DND-41 (cell line): ENCODE data around the gene SMCO2.

ENCODE experiments used
- ATAC-seq: fragments of 200-7000 bp; cut with Tn5 transposase; 3 replicates; pipeline ENCODE4 v1.9.1; 2021; ENCODE audit warnings: low read depth; ENCODE audit not compliant: insufficient read depth
- DNase-seq: peaks from one replicate; pipeline ENCODE4 v3.0.0-alpha.2; 2020
- H2AFZ ChIP-seq: 2 replicates; pipeline ENCODE4 v1.6.0; 2012; ENCODE audit warnings: low read depth, low read length
- H3K27ac ChIP-seq: 2 replicates; pipeline ENCODE4 v1.5.1; 2012; ENCODE audit warnings: low read length, inconsistent platforms
- H3K27me3 ChIP-seq: fragments of 200-600 bp; sonication (generic); 2 replicates; pipeline ENCODE4 v1.6.0; 2012; ENCODE audit warnings: low read length, mild to moderate bottlenecking, inconsistent platforms; ENCODE audit not compliant: insufficient read depth, poor library complexity
- H3K36me3 ChIP-seq: 2 replicates; pipeline ENCODE4 v1.5.1; 2012; ENCODE audit warnings: low read length, inconsistent platforms; ENCODE audit not compliant: insufficient read depth
- H3K4me1 ChIP-seq: 2 replicates; pipeline ENCODE4 v1.5.1; 2012; ENCODE audit warnings: mild to moderate bottlenecking, low read length; ENCODE audit not compliant: insufficient read depth
- H3K4me2 ChIP-seq: 2 replicates; pipeline ENCODE4 v1.6.0; 2012; ENCODE audit warnings: mild to moderate bottlenecking, moderate library complexity, low read length, inconsistent platforms; ENCODE audit not compliant: insufficient read depth
- H3K4me3 ChIP-seq, 2 experiments: fragments of 200-600 bp in 1 of 2; shearing (Covaris generic) in 1 of 2; 2 replicates each; pipeline ENCODE4 v1.5.1; 2012 to 2016; ENCODE audit warnings: inconsistent platforms in 2 of 2, low read length in 2 of 2, mild to moderate bottlenecking in 2 of 2, low read depth in 1 of 2, moderate library complexity in 1 of 2
- H3K79me2 ChIP-seq: 2 replicates; pipeline ENCODE4 v1.6.0; 2012; ENCODE audit warnings: low read length, inconsistent platforms; ENCODE audit not compliant: insufficient read depth
- H3K9ac ChIP-seq: 2 replicates; pipeline ENCODE4 v1.6.0; 2012; ENCODE audit warnings: low read depth, mild to moderate bottlenecking, inconsistent platforms, low read length, moderate library complexity
- H3K9me3 ChIP-seq: 2 replicates; pipeline ENCODE4 v1.5.1; 2012; ENCODE audit warnings: low read length, moderate library complexity, mild to moderate bottlenecking, inconsistent platforms; ENCODE audit not compliant: insufficient read depth, severe bottlenecking
- H4K20me1 ChIP-seq: 2 replicates; pipeline ENCODE4 v1.6.0; 2012; ENCODE audit warnings: low read length; ENCODE audit not compliant: insufficient read depth
- CTCF ChIP-seq: IDR thresholded peaks from 2 replicates; pipeline ENCODE4 v1.5.1; 2012; ENCODE audit warnings: borderline replicate concordance, low read length, moderate library complexity, mild to moderate bottlenecking; ENCODE audit not compliant: poor library complexity, severe bottlenecking; ENCODE audit errors: extremely low read depth
- EZH2 ChIP-seq: IDR thresholded peaks from 3 replicates; pipeline ENCODE4 v1.6.1; 2012; ENCODE audit warnings: borderline replicate concordance, low read depth, mild to moderate bottlenecking, moderate library complexity, low read length, inconsistent platforms; ENCODE audit not compliant: severe bottlenecking

SMCO2 gene

GRCh38 chr12:27412047-27412446, 34.5 kb upstream of the SMCO2 start:
- no peaks in the 10 kb centered on the region for H3K27me3 ChIP-seq
- H3K9me3 ChIP-seq: no peaks in the 10 kb centered on the region
- TF ChIP-seq CTCF (no peak), EZH2 (no peak)
- ATAC-seq (no peak), DNase-seq (no peak)
- no peaks in the 10 kb centered on the region for H3K4me1 ChIP-seq
- no peaks in the 10 kb centered on the region for H4K20me1 ChIP-seq
- H3K4me2 ChIP-seq: no peak overlapping the region
- no peaks in the 10 kb centered on the region for H3K79me2 ChIP-seq
- H3K4me3 ChIP-seq: no peak overlapping the region
- no peak overlapping the region for H2AFZ ChIP-seq
- no peaks in the 10 kb centered on the region for H3K36me3 ChIP-seq
- no peak overlapping the region for H3K27ac ChIP-seq
- H3K9ac ChIP-seq: no peak overlapping the region

- Histone ChIP-seq H3K27ac (no peak overlapping the region), H3K79me2 (no peaks in the 10 kb centered on the region), H2AFZ (no peak overlapping the region), H3K4me3 (no peak overlapping the region), H3K4me2 (no peak overlapping the region), H3K36me3 (no peaks in the 10 kb centered on the region), H3K4me1 (no peaks in the 10 kb centered on the region), H3K27me3 (peaks cover 5% of the 10 kb centered on the region), H4K20me1 (no peaks in the 10 kb centered on the region), H3K9me3 (no peaks in the 10 kb centered on the region), H3K9ac (no peak overlapping the region)
- TF ChIP-seq EZH2: no peak
- TF ChIP-seq CTCF: no peak
- ATAC-seq: no peak
- DNase-seq: no peak
Observed at GRCh38 chr12:27422697-27423096, 23.8 kb upstream of the SMCO2 start.

GRCh38 chr12:27424631-27425230, 21.8 kb upstream of the SMCO2 start:
- no peak overlapping the region for H3K4me3 ChIP-seq
- DNase-seq (no peak), ATAC-seq (peak; percentile 44; the same call in 1 of the 3 replicates)
- TF ChIP-seq CTCF: peak; percentile 48
- no peak for TF ChIP-seq EZH2
- H3K9ac ChIP-seq: no peak overlapping the region
- no peaks in the 10 kb centered on the region for H4K20me1 ChIP-seq
- H3K36me3 ChIP-seq: no peaks in the 10 kb centered on the region
- H3K27me3 ChIP-seq: peaks cover 8% of the 10 kb centered on the region
- H3K9me3 ChIP-seq: no peaks in the 10 kb centered on the region
- H3K79me2 ChIP-seq: no peaks in the 10 kb centered on the region
- no peak overlapping the region for H3K27ac ChIP-seq
- no peak overlapping the region for H2AFZ ChIP-seq
- H3K4me1 ChIP-seq: no peaks in the 10 kb centered on the region
- H3K4me2 ChIP-seq: no peak overlapping the region
